ENCODE results near the gene SPATA3.

Gene SPATA3

DNA sequence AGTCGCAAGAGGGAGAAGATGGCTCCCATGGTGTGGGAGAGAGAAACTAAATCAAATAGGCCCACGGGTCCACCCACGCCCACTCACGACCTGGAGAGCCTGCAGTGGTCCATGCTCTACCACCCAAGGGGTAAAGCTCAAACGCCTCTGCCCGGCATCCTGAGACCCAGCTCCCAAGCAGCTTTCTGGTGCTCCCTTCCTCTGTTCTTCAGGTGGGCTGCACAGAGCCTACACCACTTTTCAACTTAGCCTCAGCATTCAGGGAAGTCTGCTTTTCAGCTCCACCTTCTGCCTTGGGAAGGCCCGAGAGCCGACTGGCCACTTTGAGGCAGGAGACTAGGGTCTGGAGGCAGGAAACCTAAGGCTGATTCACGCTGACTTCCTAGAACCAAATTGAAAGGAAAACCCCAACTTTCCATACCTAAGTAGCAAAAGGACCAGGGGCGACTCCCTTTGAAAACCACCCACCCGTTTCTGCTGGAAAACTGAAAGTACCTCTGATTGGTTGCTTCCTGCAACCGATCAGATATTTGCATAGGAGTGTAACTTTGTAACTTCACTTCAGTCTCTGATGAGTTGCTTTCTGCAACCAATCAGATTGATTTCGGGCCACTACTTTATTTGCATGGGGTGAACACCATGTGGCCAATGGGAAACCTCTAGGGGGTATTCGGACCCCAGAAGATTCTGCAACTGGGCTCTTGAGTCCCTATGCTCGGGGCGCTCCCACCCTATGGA, 26.8 kb upstream of the SPATA3 start:
- Histone ChIP-seq H3K9me2 (replicated peaks; ENCODE audit: insufficient read depth, low read length) (no peaks in the 10 kb centered on the region), H3K4me2 (ENCODE audit: low read depth, low read length, poor library complexity, severe bottlenecking) (no peak overlapping the region), H4K20me1 (ENCODE audit: low read depth, low read length) (no peaks in the 10 kb centered on the region), H3K9me3 (ENCODE audit: insufficient read depth, low read length) (no peaks in the 10 kb centered on the region), H2AFZ (ENCODE audit: low read depth, low read length, severe bottlenecking) (no peak overlapping the region), H3K27me3 (ENCODE audit: low read length) (no peaks in the 10 kb centered on the region), H3K4me3 (ENCODE audit: insufficient read depth, low read length, poor library complexity, severe bottlenecking) (no peak overlapping the region), H3K9ac (ENCODE audit: low read length) (no peak overlapping the region), H3K79me2 (ENCODE audit: insufficient read depth, low read length) (no peaks in the 10 kb centered on the region), H3F3A (ENCODE audit: insufficient read depth) (no peaks in the 10 kb centered on the region), H3K27ac (ENCODE audit: low read depth, low read length) (no peak overlapping the region), H3K36me3 (ENCODE audit: low read length) (no peaks in the 10 kb centered on the region)
- TF ChIP-seq EZH2phosphoT487 (conservative IDR thresholded peaks at IDR 0.05; ENCODE audit: low read length) = no peak
- TF ChIP-seq, protein P1, sequence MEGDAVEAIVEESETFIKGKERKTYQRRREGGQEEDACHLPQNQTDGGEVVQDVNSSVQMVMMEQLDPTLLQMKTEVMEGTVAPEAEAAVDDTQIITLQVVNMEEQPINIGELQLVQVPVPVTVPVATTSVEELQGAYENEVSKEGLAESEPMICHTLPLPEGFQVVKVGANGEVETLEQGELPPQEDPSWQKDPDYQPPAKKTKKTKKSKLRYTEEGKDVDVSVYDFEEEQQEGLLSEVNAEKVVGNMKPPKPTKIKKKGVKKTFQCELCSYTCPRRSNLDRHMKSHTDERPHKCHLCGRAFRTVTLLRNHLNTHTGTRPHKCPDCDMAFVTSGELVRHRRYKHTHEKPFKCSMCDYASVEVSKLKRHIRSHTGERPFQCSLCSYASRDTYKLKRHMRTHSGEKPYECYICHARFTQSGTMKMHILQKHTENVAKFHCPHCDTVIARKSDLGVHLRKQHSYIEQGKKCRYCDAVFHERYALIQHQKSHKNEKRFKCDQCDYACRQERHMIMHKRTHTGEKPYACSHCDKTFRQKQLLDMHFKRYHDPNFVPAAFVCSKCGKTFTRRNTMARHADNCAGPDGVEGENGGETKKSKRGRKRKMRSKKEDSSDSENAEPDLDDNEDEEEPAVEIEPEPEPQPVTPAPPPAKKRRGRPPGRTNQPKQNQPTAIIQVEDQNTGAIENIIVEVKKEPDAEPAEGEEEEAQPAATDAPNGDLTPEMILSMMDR (IDR thresholded peaks at IDR 0.05; ENCODE audit: insufficient read depth, low read length, poor library complexity, severe bottlenecking) = no peak

DNA sequence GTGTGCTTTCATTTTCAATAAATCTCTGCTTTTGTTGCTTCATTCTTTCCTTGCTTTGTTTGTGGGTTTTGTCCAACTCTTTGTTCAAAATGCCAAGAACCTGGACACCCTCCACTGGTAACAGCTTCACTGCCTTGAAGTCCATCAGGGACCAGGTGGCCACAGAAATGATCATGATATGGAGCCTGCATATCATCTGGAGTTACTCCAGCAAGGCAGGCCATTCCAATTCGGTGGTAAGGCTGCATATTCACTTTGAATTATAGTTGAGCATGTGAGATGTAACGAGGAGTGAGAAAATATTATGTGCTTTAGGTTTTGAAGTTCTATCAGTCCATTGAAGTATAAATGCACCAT, 26.3 kb upstream of the SPATA3 start:
- no peak for TF ChIP-seq EZH2phosphoT487 (conservative IDR thresholded peaks at IDR 0.05; ENCODE audit: low read length)
- TF ChIP-seq, protein P1 (IDR thresholded peaks at IDR 0.05; ENCODE audit: insufficient read depth, low read length, poor library complexity, severe bottlenecking) = no peak
- Histone ChIP-seq H3K27me3 (ENCODE audit: low read length) (no peaks in the 10 kb centered on the region), H3K4me2 (ENCODE audit: low read depth, low read length, poor library complexity, severe bottlenecking) (no peak overlapping the region), H3K79me2 (ENCODE audit: insufficient read depth, low read length) (no peaks in the 10 kb centered on the region), H3K9me2 (replicated peaks; ENCODE audit: insufficient read depth, low read length) (no peaks in the 10 kb centered on the region), H3F3A (ENCODE audit: insufficient read depth) (no peaks in the 10 kb centered on the region), H3K4me3 (ENCODE audit: insufficient read depth, low read length, poor library complexity, severe bottlenecking) (no peak overlapping the region), H4K20me1 (ENCODE audit: low read depth, low read length) (no peaks in the 10 kb centered on the region), H3K27ac (ENCODE audit: low read depth, low read length) (no peak overlapping the region), H3K9ac (ENCODE audit: low read length) (no peak overlapping the region), H3K36me3 (ENCODE audit: low read length) (no peaks in the 10 kb centered on the region), H3K9me3 (ENCODE audit: insufficient read depth, low read length) (no peaks in the 10 kb centered on the region), H2AFZ (ENCODE audit: low read depth, low read length, severe bottlenecking) (no peak overlapping the region)

- Histone ChIP-seq H3K9ac (ENCODE audit: low read length) (no peak overlapping the region), H2AFZ (ENCODE audit: low read depth, low read length, severe bottlenecking) (no peak overlapping the region), H3K9me2 (replicated peaks; ENCODE audit: insufficient read depth, low read length) (no peaks in the 10 kb centered on the region), H4K20me1 (ENCODE audit: low read depth, low read length) (no peaks in the 10 kb centered on the region), H3K4me3 (ENCODE audit: insufficient read depth, low read length, poor library complexity, severe bottlenecking) (no peak overlapping the region), H3K9me3 (ENCODE audit: insufficient read depth, low read length) (no peaks in the 10 kb centered on the region), H3K36me3 (ENCODE audit: low read length) (no peaks in the 10 kb centered on the region), H3K79me2 (ENCODE audit: insufficient read depth, low read length) (no peaks in the 10 kb centered on the region), H3K27ac (ENCODE audit: low read depth, low read length) (no peak overlapping the region), H3K4me2 (ENCODE audit: low read depth, low read length, poor library complexity, severe bottlenecking) (no peak overlapping the region), H3K27me3 (ENCODE audit: low read length) (no peaks in the 10 kb centered on the region), H3F3A (ENCODE audit: insufficient read depth) (no peaks in the 10 kb centered on the region)
- TF ChIP-seq, protein P1 (IDR thresholded peaks at IDR 0.05; ENCODE audit: insufficient read depth, low read length, poor library complexity, severe bottlenecking) = no peak
- no peak for TF ChIP-seq EZH2phosphoT487 (conservative IDR thresholded peaks at IDR 0.05; ENCODE audit: low read length)
Measured at GRCh38 chr2:230972046-230972445, 23.9 kb upstream of the SPATA3 start.

All from SU-DHL-6 (cell line).